Activated naive CD8-positive, alpha-beta T cell treated with anti-CD3 and anti-CD28 coated beads for 36 hours (primary cell): ENCODE data around the gene NEB. TPM values are rescaled to one million over a fixed set of nuclear protein-coding genes. Genes with fewer than 3 reads are reported as not detected.

Source experiments
- DNase-seq: peaks from one replicate; pipeline ENCODE4 v3.0.0; 2021
- H3K27ac Mint-ChIP-seq: one replicate; pipeline ENCODE4 v1.8.0; 2022; ENCODE audit warnings: mild to moderate bottlenecking, moderate library complexity, mixed read lengths
- H3K27me3 Mint-ChIP-seq: one replicate; pipeline ENCODE4 v1.8.0; 2022; ENCODE audit warnings: mild to moderate bottlenecking, mixed read lengths
- H3K36me3 Mint-ChIP-seq: one replicate; pipeline ENCODE4 v1.8.0; 2021; ENCODE audit warnings: mild to moderate bottlenecking, mixed read lengths
- H3K4me1 Mint-ChIP-seq: one replicate; pipeline ENCODE4 v1.8.0; 2021; ENCODE audit warnings: mixed read lengths
- H3K4me3 Mint-ChIP-seq: one replicate; pipeline ENCODE4 v1.8.0; 2022; ENCODE audit warnings: mild to moderate bottlenecking, moderate library complexity, mixed read lengths
- H3K9me3 Mint-ChIP-seq: one replicate; pipeline ENCODE4 v1.8.0; 2022; ENCODE audit warnings: mixed read lengths
- total RNA-seq, 2 experiments: library from RNA; stranded (reverse); gene quantifications; one replicate each; pipeline ENCODE4 v1.2.3, GENCODE V29; 2021

The NEB gene
- total RNA-seq, 2 experiments from 2014 or later: 0.06 to 0.20 TPM

DNA sequence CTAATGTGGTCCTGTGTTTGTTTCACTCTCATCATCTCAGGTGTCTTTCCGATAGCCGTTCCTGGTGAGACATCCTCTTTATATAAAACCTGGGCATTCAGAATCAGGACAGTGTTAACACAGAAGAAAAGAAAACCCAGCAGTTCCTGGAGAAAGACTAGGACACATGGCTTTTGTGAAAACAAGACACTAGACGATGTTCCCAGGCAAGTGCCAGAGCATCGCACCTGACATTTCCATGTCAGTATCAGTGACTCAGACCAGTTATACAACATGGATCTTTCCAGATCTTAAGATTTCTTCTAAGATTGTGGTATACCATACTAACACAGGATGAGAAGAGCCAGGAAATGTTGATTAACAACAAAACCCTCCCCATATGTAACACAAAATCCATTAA lies 228.1 kb downstream of the NEB start:
- no peaks in the 10 kb centered on the region for H3K36me3 Mint-ChIP-seq

DNA sequence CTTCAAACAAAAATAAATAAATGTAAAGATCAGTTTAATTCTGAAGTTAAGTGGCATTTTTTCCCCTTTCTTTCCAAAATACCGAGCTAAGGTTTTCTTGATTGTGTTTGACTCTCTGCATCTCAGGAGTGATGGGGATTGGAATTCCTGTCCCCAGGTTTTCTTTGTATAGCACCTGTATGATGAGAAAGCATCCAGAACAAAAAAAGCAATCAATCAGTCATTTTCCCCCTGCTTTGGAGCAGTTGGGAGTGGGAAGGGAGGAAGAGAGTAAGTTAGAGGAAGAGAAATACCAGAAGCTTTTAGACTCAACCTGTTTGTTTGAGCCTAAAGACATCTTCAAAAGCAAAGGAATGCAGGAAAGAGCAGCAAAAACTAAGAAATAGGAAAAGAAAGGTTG lies 236.1 kb downstream of the NEB start:
- DNase-seq: no peak
- H3K27me3 Mint-ChIP-seq: no peaks in the 10 kb centered on the region
- peaks cover 14% of the 10 kb centered on the region for H3K36me3 Mint-ChIP-seq
- H3K4me1 Mint-ChIP-seq: no peaks in the 10 kb centered on the region
- H3K27ac Mint-ChIP-seq: no peak overlapping the region
- no peak overlapping the region for H3K4me3 Mint-ChIP-seq
- no peaks in the 10 kb centered on the region for H3K9me3 Mint-ChIP-seq

More for the DNA sequence above, 228.1 kb downstream of the NEB start:
- Mint-ChIP-seq H3K27me3 (no peaks in the 10 kb centered on the region), H3K4me3 (no peak overlapping the region), H3K27ac (no peak overlapping the region), H3K9me3 (no peaks in the 10 kb centered on the region), H3K4me1 (no peaks in the 10 kb centered on the region)
- no peak for DNase-seq

DNA sequence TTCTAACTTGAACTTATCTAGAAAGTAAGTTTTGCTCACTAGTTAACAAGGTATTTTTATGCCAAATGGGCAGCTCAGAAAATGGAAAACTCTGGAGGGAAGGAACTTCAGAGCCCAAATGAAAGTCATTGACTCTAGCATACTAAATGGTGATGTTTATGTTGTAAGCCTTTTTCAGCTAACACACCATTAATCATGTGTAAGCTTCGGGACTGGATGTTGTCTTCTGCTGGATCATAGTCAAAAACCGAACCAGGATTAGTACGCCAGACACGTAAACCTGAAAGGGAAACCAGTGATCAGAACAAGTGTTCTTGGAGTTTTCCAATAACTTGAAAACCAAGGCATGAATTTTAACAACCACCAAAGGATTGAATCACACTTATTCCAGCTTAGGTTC lies 242.8 kb downstream of the NEB start:
- H3K27me3 Mint-ChIP-seq: no peaks in the 10 kb centered on the region
- no peak overlapping the region for H3K4me3 Mint-ChIP-seq
- no peak for DNase-seq
- peaks cover 39% of the 10 kb centered on the region for H3K36me3 Mint-ChIP-seq
- peaks cover 3% of the 10 kb centered on the region for H3K9me3 Mint-ChIP-seq
- H3K27ac Mint-ChIP-seq: no peak overlapping the region
- H3K4me1 Mint-ChIP-seq: peaks cover 2% of the 10 kb centered on the region

DNA sequence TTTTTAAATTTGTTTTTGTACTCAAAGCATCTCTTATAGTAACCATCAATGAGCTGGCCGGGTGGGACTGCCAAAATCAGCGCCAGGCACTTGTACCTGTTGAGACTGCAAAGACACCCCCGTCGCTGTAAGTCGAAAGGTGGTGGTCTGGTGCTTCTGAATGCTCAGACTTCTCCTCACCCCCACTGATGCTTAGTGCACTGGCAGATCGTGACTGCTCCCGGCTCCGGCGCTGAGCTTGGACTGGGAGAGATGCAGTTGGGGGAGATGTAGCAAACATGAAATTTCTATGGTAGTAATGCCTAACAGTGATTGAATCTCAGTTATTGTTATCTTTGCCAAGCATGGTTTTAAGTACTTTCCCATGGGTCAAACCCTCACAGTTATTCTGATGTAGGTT lies 244.0 kb downstream of the NEB start:
- H3K9me3 Mint-ChIP-seq: peaks cover 13% of the 10 kb centered on the region
- peaks cover 13% of the 10 kb centered on the region for H3K4me1 Mint-ChIP-seq
- no peaks in the 10 kb centered on the region for H3K27me3 Mint-ChIP-seq
- H3K36me3 Mint-ChIP-seq: peaks cover 51% of the 10 kb centered on the region
- H3K27ac Mint-ChIP-seq: no peak overlapping the region
- DNase-seq: no peak
- no peak overlapping the region for H3K4me3 Mint-ChIP-seq

DNA sequence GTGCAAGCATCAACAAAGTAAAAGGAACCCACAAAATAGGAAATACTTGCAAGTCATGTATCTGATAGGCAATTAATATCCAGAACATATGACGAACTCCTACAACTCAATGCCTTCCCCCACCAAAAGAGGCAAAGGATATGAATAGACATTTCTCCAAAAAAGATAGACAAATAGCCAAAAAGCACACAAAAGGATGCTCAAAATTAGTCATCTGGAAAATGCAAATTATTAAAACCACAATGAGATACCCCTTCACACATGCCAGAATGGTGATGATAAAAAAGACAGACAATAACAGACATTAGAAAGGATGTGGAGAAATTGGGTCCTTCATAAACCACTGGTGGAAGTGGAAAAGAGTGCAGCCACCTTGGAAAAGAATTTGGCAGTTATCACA lies 248.2 kb downstream of the NEB start:
- peaks cover 63% of the 10 kb centered on the region for H3K36me3 Mint-ChIP-seq
- peaks cover 26% of the 10 kb centered on the region for H3K4me1 Mint-ChIP-seq
- H3K27ac Mint-ChIP-seq: peak overlapping the region; percentile 13
- no peaks in the 10 kb centered on the region for H3K27me3 Mint-ChIP-seq
- no peak for DNase-seq
- H3K9me3 Mint-ChIP-seq: peaks cover 25% of the 10 kb centered on the region
- no peak overlapping the region for H3K4me3 Mint-ChIP-seq

DNA sequence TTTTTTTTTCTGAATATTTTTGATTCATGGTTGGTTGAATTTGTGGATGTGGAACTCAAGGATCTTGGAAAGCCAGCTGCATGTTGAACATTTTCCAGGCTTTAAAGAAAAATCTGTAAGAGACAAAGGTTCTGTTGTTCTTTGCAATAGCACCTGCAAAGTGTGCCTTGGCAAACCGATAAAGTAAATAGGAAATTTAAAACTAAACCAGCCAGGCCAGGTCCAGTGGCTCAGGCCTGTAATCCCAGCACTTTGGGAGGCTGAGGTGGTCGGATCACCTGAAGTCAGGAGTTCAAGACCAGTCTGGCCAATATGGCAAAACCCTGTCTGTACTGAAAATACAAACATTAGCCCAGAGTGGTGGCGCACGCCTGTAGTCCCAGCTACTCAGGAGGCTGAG lies 250.2 kb downstream of the NEB start:
- Mint-ChIP-seq H3K27ac (no peak overlapping the region), H3K27me3 (no peaks in the 10 kb centered on the region), H3K36me3 (peaks cover 69% of the 10 kb centered on the region), H3K9me3 (peaks cover 32% of the 10 kb centered on the region), H3K4me1 (peaks cover 32% of the 10 kb centered on the region), H3K4me3 (no peak overlapping the region)
- DNase-seq: no peak

DNA sequence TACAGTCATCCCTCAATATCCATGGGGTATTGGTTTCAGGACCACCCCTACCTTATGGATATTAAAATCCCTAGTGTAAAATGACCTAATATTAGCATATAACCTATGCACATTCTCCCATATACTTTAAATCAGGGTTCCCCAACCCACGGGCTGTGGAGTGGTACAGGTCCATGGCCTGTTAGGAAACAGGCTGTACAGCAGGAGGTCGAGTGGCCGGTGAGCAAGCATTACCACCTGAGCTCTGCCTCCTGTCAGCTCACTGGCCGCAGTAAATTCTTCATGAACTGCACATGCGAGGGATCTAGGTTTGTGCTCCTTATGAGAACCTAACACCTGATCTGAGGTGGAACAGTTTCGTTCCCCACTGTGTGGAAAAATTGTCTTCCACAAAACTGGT lies 250.7 kb downstream of the NEB start:
- Mint-ChIP-seq H3K4me1 (peaks cover 32% of the 10 kb centered on the region), H3K36me3 (peaks cover 74% of the 10 kb centered on the region)

DNA sequence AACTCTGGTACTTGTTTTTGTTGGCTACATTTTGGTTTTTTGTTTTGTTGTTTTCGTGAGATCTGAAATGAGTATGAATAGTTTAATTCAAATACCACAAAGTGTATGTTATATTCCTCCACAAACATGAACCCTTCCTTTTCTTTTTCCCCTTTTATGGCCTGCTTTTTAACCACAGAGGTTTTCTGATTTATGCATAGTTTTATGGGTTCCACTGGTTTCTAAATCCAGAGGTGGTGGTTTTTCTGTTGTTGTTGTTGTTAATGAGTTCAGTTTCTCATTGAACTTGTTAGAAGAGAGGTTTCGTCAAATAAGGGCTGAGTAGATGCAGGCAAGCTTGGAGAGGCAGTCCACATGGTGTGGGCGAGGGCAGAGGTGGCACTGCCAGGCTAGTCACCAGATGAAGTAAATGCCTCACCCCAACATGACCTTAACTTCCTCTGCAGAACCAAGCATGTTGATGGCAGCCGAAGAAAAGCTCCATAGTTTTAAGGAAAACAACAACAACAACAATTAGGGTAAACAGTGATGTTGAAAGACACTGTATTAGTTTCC lies 252.0 kb downstream of the NEB start:
- peaks cover 32% of the 10 kb centered on the region for H3K9me3 Mint-ChIP-seq
- no peaks in the 10 kb centered on the region for H3K27me3 Mint-ChIP-seq
- H3K27ac Mint-ChIP-seq: peak overlapping the region; percentile 79
- H3K4me1 Mint-ChIP-seq: peaks cover 32% of the 10 kb centered on the region
- no peak overlapping the region for H3K4me3 Mint-ChIP-seq
- peaks cover 81% of the 10 kb centered on the region for H3K36me3 Mint-ChIP-seq
- DNase-seq: peak; percentile 6

More for the DNA sequence above, 250.7 kb downstream of the NEB start:
- Mint-ChIP-seq H3K27ac (no peak overlapping the region), H3K27me3 (no peaks in the 10 kb centered on the region), H3K9me3 (peaks cover 32% of the 10 kb centered on the region), H3K4me3 (no peak overlapping the region)
- no peak for DNase-seq

DNA sequence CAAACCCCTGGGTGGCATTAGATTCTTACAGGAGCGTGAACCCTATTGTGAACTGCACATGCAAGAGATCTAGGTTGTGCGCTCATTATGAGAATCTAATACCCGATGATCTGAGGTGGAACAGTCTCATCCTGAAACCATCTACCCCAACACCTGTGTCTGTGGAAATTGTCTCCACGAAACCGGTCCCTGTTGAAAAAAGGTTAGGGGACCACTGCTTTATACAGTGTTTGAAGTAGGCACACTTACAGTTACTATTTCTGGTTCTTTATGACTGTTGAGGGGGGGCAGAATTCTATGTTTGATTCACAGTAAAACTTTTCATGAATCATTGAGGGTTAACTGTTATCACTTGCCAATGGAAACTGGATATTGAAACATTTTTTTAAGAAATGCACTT lies 252.5 kb downstream of the NEB start:
- Mint-ChIP-seq H3K27ac (peak overlapping the region; percentile 79), H3K36me3 (peaks cover 79% of the 10 kb centered on the region), H3K9me3 (peaks cover 32% of the 10 kb centered on the region), H3K27me3 (no peaks in the 10 kb centered on the region), H3K4me3 (no peak overlapping the region), H3K4me1 (peaks cover 32% of the 10 kb centered on the region)
- DNase-seq: peak; percentile 39

DNA sequence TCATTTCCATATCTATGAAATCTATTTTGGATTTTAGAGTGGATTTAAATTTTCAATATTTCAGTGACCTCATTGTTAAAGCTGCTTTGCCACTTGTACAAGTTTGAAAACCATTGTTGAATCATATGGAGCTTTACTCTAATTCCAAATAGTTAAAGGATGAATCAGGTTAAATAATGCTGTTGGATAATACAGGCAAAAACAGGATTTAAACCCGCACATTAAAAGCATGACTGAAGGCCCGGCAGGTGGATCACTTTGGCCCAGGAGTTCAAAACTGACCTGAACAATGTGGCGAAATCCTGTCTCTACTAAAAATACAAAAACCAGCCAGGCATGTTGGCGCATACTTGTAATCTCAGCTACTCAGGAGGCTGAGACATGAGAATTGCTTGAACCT lies 256.3 kb downstream of the NEB start:
- no peaks in the 10 kb centered on the region for H3K27me3 Mint-ChIP-seq
- H3K36me3 Mint-ChIP-seq: peaks cover 64% of the 10 kb centered on the region
- no peak overlapping the region for H3K4me3 Mint-ChIP-seq
- no peak overlapping the region for H3K27ac Mint-ChIP-seq
- DNase-seq: no peak
- peaks cover 13% of the 10 kb centered on the region for H3K9me3 Mint-ChIP-seq
- H3K4me1 Mint-ChIP-seq: peaks cover 28% of the 10 kb centered on the region

DNA sequence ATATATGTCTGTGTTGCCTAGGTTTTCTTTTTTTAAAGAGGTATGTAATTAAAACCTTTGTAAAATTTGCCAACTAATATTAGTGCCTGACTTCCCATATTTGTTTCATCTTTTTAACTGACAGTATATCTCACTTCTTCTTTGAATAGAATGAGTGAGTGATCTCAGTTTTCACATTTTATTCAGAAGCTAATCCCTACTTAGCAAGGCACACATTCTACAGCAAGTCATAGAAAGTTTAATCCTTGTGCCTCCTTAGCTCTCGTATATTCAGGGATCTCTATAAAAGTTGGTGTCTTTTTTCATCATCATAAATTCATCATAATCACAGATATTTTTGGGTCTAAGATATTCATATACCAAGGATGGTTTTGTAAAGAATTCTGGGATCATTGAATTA lies 258.0 kb downstream of the NEB start:
- no peak for DNase-seq
- Mint-ChIP-seq H3K36me3 (peaks cover 65% of the 10 kb centered on the region), H3K27me3 (no peaks in the 10 kb centered on the region), H3K4me3 (no peak overlapping the region), H3K27ac (no peak overlapping the region), H3K9me3 (peaks cover 12% of the 10 kb centered on the region), H3K4me1 (peaks cover 21% of the 10 kb centered on the region)

DNA sequence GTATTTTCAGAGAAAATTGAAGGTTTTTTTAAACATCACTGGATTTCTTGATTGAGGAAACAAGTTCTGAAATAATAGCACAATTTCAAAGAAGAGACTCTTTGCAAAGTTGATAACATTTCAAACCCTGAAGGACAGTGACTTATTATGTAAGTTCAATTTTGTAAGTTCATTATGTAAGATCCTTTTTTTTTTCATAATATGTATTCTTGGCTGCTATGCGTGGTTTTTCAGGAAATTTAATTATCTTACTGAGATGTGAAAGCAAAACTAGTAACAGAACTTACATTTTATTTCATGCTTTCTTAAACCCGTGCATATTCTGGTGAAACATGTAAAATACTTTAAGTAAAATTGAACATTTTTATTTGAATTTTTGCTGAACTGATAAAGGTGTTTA lies 259.2 kb downstream of the NEB start:
- Mint-ChIP-seq H3K27me3 (no peaks in the 10 kb centered on the region), H3K27ac (no peak overlapping the region), H3K4me3 (no peak overlapping the region), H3K4me1 (peaks cover 12% of the 10 kb centered on the region), H3K9me3 (peaks cover 4% of the 10 kb centered on the region), H3K36me3 (peaks cover 68% of the 10 kb centered on the region)
- no peak for DNase-seq

DNA sequence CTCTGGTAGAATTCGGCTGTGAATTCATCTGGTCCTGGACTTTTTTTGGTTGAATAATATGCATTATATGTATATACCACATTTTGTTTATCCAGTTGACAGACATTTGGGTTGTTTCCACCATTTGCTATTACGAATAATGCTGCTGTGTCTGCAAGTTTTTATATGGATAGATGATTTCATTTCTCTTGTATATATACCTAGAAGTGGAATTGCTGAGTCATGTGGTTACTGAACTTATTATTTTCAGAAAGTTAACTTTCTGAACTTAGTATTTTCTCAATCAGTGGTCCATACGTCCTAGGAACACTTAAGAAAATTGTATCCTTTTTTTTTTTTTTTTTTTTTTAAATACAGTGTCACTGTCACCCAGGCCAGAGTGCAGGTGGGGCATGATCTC lies 261.3 kb downstream of the NEB start:
- no peak overlapping the region for H3K4me3 Mint-ChIP-seq
- H3K27ac Mint-ChIP-seq: no peak overlapping the region
- H3K4me1 Mint-ChIP-seq: peaks cover 12% of the 10 kb centered on the region
- peaks cover 2% of the 10 kb centered on the region for H3K9me3 Mint-ChIP-seq
- H3K36me3 Mint-ChIP-seq: peaks cover 70% of the 10 kb centered on the region
- no peaks in the 10 kb centered on the region for H3K27me3 Mint-ChIP-seq
- no peak for DNase-seq

DNA sequence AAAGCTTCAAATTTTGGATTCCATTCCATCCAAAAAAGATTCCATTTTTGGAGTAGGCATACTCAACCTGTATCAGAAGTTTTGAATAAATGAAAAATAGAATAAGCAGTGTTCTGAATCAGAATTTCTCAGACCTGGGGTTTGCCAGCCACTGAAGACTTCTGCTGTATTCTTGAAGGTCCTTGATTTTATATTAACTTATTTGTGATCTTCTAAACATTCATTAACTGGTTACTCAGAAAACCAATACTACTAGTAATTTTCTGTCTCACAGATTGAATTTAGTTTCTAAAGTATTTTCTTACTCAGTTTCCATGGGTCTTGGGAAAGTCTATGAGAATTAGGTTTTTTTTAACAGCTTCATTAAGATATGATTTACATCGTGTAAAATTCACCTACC lies 263.7 kb downstream of the NEB start:
- Mint-ChIP-seq H3K4me1 (peaks cover 15% of the 10 kb centered on the region), H3K27me3 (no peaks in the 10 kb centered on the region), H3K36me3 (peaks cover 68% of the 10 kb centered on the region), H3K4me3 (no peak overlapping the region), H3K9me3 (peaks cover 2% of the 10 kb centered on the region), H3K27ac (no peak overlapping the region)
- no peak for DNase-seq

DNA sequence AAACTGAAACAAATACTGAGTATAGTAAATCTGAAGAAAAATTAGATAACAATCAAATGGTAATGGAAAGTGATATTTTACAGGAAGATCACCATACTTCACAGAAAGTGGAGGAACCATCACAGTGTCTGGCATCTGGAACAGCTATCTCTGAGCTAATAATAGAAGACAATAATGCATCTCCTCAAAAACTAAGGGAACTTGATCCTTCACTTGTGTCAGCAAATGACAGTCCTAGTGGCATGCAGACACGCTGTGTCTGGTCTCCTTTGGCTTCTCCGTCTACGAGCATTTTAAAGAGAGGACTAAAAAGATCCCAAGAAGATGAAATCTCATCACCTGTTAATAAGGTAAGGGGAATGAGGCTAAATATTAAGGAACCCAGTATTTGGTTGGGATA lies 268.5 kb downstream of the NEB start:
- Mint-ChIP-seq H3K27ac (no peak overlapping the region), H3K4me1 (peaks cover 3% of the 10 kb centered on the region), H3K36me3 (peaks cover 75% of the 10 kb centered on the region), H3K27me3 (no peaks in the 10 kb centered on the region), H3K4me3 (no peak overlapping the region), H3K9me3 (no peaks in the 10 kb centered on the region)
- DNase-seq: no peak

DNA sequence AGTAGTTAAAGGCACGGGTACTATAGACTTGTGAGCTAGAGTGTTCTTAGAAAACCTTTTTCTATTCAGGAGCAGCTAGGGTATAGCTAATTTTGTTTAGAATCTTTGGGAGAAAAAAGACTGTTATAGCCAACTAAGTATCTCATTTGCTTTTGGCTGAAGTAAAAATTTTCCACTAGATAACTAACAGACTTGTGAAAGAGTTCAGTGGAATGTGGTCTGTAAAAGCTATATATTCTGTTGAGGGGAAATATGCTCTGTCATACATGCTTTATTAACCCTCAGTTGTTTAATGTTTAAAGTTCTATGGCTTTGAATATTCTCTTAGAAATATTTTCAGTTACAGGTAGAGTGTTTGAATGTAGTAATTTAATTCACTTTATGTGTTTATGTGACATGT lies 274.9 kb downstream of the NEB start:
- H3K36me3 Mint-ChIP-seq: peaks cover 45% of the 10 kb centered on the region
- H3K27me3 Mint-ChIP-seq: no peaks in the 10 kb centered on the region
- no peak for DNase-seq
- no peak overlapping the region for H3K27ac Mint-ChIP-seq
- no peaks in the 10 kb centered on the region for H3K9me3 Mint-ChIP-seq
- H3K4me3 Mint-ChIP-seq: no peak overlapping the region
- H3K4me1 Mint-ChIP-seq: no peaks in the 10 kb centered on the region
